Right atrium auricular region (tissue), 2 donors: ENCODE results near the gene STRA6. TPM values are rescaled to one million over a fixed set of nuclear protein-coding genes. Genes with fewer than 3 reads are reported as not detected.

Source experiments
- DNase-seq: peaks from one replicate; pipeline ENCODE4 v3.0.0-alpha.2; 2019; ENCODE audit warnings: low spot score
- H3K27ac ChIP-seq, 2 donors: fragments of 200-600 bp; sonication (generic); 1 replicate in 1 of 2; 2 replicates in 1 of 2; pipeline ENCODE4 v1.5.1; 2016 to 2019
- H3K27me3 ChIP-seq, 2 donors: fragments of 200-600 bp; sonication (generic); one replicate each; pipeline versions ENCODE4 v1.5.1 to v1.6.0; 2017 to 2019
- H3K36me3 ChIP-seq: fragments of 200-600 bp; sonication (generic); one replicate; pipeline ENCODE4 v1.5.1; 2016
- H3K4me1 ChIP-seq, 2 donors: fragments of 200-600 bp; sonication (generic); one replicate each; pipeline versions ENCODE4 v1.5.1 to v1.6.0; 2017 to 2019
- H3K4me3 ChIP-seq, 2 donors: fragments of 200-600 bp; sonication (generic); 1 replicate in 1 of 2; 2 replicates in 1 of 2; pipeline ENCODE4 v1.5.1; 2017 to 2019; ENCODE audit warnings: mild to moderate bottlenecking in 1 of 2, moderate library complexity in 1 of 2
- H3K9me3 ChIP-seq, 2 donors: fragments of 200-600 bp; sonication (generic); one replicate each; pipeline ENCODE4 v1.5.1; 2019
- total RNA-seq, 2 donors: library from RNA; depleted of rRNA; stranded (reverse); fragments of >200 nt; gene quantifications; one replicate each; pipeline ENCODE4 v1.1.0, GENCODE V29; 2016
- TF ChIP-seq, protein P1 (sequence below), 2 donors: fragments of 200-600 bp; sonication (generic); IDR thresholded peaks; one replicate each; pipeline ENCODE4 v1.5.1; 2019; ENCODE audit warnings: antibody characterized with exemption in 2 of 2

STRA6 gene
- total RNA-seq, 2 donors from 2014 or later = 0.22 to 0.55 TPM

DNA sequence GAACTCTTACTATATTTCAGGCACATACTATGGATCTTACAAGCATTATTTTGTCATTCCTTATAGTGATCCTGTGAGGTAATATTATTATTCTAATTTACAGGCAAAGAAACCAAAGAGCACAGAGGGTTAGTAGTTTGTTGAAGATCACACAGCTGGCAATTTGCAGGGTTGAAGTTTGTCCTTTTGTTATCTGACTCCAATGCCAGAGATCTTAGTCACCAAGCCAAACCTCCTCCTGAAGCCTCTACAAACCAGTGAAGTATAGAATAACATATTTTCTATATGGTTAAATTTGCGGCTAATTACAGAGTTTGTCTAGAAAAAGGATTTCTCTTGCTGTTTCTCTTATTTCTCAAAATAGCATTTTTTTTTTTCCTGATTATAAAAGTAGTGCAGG is 61.0 kb downstream of the STRA6 start:
- no peak overlapping the region for H3K4me3 ChIP-seq
- H3K27me3 ChIP-seq = no peaks in the 10 kb centered on the region
- peaks cover 0 to 7% of the 10 kb centered on the region in 2 donors for H3K9me3 ChIP-seq
- TF ChIP-seq, protein P1, sequence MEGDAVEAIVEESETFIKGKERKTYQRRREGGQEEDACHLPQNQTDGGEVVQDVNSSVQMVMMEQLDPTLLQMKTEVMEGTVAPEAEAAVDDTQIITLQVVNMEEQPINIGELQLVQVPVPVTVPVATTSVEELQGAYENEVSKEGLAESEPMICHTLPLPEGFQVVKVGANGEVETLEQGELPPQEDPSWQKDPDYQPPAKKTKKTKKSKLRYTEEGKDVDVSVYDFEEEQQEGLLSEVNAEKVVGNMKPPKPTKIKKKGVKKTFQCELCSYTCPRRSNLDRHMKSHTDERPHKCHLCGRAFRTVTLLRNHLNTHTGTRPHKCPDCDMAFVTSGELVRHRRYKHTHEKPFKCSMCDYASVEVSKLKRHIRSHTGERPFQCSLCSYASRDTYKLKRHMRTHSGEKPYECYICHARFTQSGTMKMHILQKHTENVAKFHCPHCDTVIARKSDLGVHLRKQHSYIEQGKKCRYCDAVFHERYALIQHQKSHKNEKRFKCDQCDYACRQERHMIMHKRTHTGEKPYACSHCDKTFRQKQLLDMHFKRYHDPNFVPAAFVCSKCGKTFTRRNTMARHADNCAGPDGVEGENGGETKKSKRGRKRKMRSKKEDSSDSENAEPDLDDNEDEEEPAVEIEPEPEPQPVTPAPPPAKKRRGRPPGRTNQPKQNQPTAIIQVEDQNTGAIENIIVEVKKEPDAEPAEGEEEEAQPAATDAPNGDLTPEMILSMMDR (IDR thresholded peaks at IDR 0.05) = no peak
- no peak for DNase-seq
- no peak overlapping the region for H3K27ac ChIP-seq
- H3K36me3 ChIP-seq = no peaks in the 10 kb centered on the region
- H3K4me1 ChIP-seq = peaks cover 0 to 12% of the 10 kb centered on the region in 2 donors

DNA sequence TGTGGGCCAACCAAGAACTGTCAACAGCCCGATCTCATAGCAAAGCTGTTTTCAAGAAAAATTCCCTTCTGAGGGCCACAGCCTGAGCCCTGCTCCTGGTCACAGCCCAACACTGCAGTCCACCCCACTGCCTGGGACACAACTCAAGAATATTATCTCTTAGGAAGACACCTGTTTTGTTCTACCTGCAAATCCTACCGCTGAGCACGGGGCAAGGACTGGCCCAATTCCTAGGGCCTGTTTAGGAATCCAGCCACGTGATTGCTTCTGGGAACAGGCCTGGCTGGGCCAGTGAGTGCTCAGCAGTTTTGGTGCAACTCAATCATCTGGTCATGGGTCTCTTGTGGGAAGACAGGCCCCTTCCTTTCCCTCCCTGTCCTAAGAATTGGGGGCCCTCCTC is 63.9 kb downstream of the STRA6 start:
- Histone ChIP-seq H3K4me1 (peaks cover 0 to 39% of the 10 kb centered on the region in 2 donors), H3K9me3 (no peaks in the 10 kb centered on the region), H3K27ac (no peak overlapping the region), H3K27me3 (no peaks in the 10 kb centered on the region), H3K4me3 (no peak overlapping the region), H3K36me3 (no peaks in the 10 kb centered on the region)
- TF ChIP-seq, protein P1 (IDR thresholded peaks at IDR 0.05) = no peak
- no peak for DNase-seq

DNA sequence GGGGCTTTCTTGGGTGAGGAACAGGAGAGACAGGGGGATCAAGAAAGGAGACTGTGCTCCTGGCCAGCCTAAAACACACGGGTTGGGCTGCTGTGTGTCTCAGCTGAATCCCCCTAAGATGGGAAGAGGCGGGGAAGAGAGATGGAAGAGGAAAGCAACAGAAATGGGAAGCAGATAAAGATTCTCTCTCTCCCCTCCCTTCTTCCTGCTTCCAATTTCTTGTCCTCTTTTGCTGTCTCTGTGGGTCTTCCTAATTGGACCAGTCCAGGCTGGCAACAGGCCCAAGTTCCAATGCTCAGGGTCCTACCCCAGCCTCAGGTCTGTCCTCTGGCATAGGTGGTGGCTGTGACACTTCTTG is 65.1 kb downstream of the STRA6 start:
- H3K4me1 ChIP-seq = peaks cover 0 to 49% of the 10 kb centered on the region in 2 donors
- TF ChIP-seq, protein P1 (IDR thresholded peaks at IDR 0.05) = no peak
- no peaks in the 10 kb centered on the region for H3K27me3 ChIP-seq
- no peaks in the 10 kb centered on the region for H3K9me3 ChIP-seq
- DNase-seq = no peak
- peak overlapping the region; percentile 80 to 88 for H3K27ac ChIP-seq
- H3K36me3 ChIP-seq = no peaks in the 10 kb centered on the region
- no peak overlapping the region for H3K4me3 ChIP-seq

DNA sequence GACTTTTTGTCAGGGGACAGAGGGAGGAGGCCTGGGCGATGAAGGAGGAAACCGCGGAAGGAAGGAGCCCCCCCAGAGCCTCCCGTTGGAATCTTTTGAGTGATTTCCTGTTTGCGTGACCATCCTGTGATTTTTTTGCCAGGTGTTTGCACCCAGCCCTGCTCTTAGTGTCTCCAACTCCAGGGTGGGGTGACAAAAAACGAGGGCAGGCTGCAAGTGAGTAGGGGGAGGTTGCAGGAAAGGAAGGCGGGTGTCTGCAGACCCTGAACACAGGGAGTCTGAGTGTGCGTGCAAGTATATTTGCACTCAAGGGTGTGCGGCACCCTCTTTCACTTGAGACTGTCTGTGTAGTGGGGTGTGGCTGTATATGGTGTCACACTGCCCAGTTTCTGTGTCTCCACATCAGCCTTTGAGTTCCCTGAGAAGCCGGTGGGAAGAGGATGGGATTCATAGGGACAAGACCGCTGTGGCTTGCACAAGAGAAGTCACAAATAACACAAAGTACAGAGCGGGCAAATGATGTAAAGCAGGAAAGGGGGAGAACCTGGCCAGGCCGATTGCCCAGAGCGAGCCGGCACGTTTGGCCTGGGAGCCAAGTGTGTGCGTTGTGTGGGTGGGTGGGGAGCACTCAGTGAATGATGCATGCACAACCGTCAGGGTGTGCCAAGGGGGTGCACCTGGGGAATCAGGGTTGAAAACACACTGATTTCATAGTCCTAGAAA is 65.6 kb downstream of the STRA6 start:
- Histone ChIP-seq H3K4me3 (peak overlapping the region; percentile 36 to 58), H3K27me3 (no peaks in the 10 kb centered on the region), H3K27ac (peak overlapping the region; percentile 80 to 88), H3K36me3 (no peaks in the 10 kb centered on the region), H3K9me3 (no peaks in the 10 kb centered on the region), H3K4me1 (peaks cover 0 to 53% of the 10 kb centered on the region in 2 donors)
- TF ChIP-seq, protein P1 (IDR thresholded peaks at IDR 0.05) = no peak
- DNase-seq = no peak

DNA sequence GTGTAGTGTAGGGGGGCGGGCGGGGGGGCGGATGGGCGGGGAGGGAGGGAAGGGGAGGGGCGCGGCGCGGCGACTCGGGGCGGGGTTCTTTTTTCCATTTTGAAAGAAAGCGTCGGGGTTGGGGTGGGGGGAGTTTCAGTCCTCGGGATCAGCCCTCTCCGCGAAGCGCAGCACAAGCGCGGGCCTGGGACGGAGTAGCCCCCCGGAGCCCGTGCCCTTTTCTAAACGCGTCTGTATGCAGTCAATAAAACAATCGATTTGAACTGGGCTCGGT is 66.1 kb downstream of the STRA6 start:
- TF ChIP-seq, protein P1 (IDR thresholded peaks at IDR 0.05) = no peak
- DNase-seq = no peak
- no peaks in the 10 kb centered on the region for H3K27me3 ChIP-seq
- peaks cover 0 to 53% of the 10 kb centered on the region in 2 donors for H3K4me1 ChIP-seq
- H3K4me3 ChIP-seq = peak overlapping the region; percentile 36 to 58
- H3K36me3 ChIP-seq = no peaks in the 10 kb centered on the region
- H3K27ac ChIP-seq = peak overlapping the region; percentile 80 to 88
- no peaks in the 10 kb centered on the region for H3K9me3 ChIP-seq

DNA sequence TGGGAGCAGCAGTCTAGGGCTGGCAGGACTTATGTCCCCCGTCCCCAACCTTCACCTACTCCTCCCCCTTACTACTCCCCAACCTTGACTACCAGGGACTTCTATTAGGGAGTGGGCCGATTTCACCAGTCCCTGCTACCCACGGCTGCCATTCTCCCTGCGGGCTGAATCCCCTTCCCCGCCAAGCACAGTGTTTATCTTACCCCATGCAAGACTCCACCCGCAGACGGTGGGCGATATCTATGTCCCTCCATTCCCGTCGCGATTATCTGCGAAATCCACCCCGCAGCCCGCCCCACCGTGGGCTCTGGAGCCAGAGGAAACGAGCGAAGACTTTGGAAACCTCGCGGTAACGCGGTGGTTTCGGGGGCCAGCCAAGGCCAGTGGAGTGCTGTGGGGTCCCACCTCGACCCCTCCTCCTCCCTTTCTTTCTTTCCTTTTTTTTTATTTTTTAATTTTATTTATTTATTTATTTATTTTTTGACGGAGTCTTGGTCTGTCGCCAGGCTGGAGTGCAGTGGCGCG is 67.5 kb downstream of the STRA6 start:
- Histone ChIP-seq H3K27me3 (peaks cover 3 to 9% of the 10 kb centered on the region in 2 donors), H3K9me3 (no peaks in the 10 kb centered on the region), H3K4me1 (peaks cover 0 to 61% of the 10 kb centered on the region in 2 donors), H3K36me3 (no peaks in the 10 kb centered on the region), H3K27ac (peak overlapping the region in 1 of 2 donors; percentile 88), H3K4me3 (peak overlapping the region in 1 of 2 donors; percentile 58)
- DNase-seq = no peak
- TF ChIP-seq, protein P1 (IDR thresholded peaks at IDR 0.05) = no peak
